BE2C (cell line): ENCODE measurements around the gene PDGFRA.

Source experiments
- DNase-seq: peaks from one replicate; pipeline ENCODE4 v3.0.0-alpha.2; 2020
- H3K27me3 ChIP-seq: fragments of 250-450 bp; sonication (Bioruptor Pico); 2 replicates; pipeline ENCODE4 v1.5.1; 2020; ENCODE audit warnings: mild to moderate bottlenecking
- H3K36me3 ChIP-seq: fragments of 250-450 bp; sonication (Bioruptor Pico); 2 replicates; pipeline ENCODE4 v1.5.1; 2020; ENCODE audit warnings: mild to moderate bottlenecking
- H3K4me1 ChIP-seq: fragments of 250-450 bp; sonication (Bioruptor Pico); 2 replicates; pipeline ENCODE4 v1.5.1; 2020
- H3K4me3 ChIP-seq: 2 replicates; pipeline ENCODE4 v1.5.1; 2011; ENCODE audit warnings: low read depth, low read length
- H3K9me3 ChIP-seq: fragments of 250-450 bp; sonication (Bioruptor Pico); 2 replicates; pipeline ENCODE4 v1.5.1; 2020
- TF ChIP-seq, protein P1 (sequence below): IDR thresholded peaks from 2 replicates; pipeline ENCODE4 v1.5.1; 2012; ENCODE audit warnings: mild to moderate bottlenecking, low read depth, low read length

The PDGFRA gene

DNA sequence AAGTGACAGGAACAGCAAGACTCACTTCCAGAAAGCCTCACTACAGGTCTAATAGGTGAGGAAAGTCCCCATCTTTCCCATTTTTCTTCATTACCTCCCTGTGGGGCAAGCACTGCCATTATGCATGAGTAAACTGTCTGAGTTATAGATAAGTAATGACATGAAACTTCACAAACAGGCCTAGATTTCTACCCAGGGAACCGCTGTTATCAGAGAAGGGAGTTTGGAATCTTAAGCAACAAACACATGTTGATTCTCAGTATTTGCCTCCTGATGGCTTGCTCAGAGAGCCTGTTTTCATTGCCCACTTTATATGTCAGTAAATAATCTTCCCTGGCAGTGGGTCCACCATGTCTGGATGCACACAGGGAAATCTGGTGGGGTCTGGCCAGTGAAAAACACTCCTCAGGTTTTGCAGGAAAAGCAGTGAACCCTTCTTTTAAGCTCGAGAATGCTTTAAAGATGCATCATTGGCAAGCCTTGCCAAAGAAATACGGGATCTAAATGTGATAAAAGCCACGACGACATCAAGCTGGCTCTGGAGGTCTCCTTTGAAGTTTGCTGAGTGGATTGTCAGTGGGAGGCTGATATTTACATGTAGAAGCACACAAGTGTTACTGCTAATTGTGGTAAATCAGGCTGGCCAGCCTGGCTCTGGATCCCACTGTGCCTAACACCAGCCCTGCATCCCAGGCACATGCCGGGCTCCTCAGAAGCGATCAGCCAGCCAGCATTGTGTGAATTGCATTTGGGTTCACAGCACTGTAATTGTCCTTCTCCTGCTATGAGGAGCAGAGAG, 25.2 kb downstream of the PDGFRA start:
- H3K36me3 ChIP-seq = no peaks in the 10 kb centered on the region
- no peak overlapping the region for H3K4me3 ChIP-seq
- no peaks in the 10 kb centered on the region for H3K9me3 ChIP-seq
- no peak for DNase-seq
- H3K27me3 ChIP-seq = peaks cover 4% of the 10 kb centered on the region; the same call in 1 of the 2 replicates
- no peaks in the 10 kb centered on the region for H3K4me1 ChIP-seq
- TF ChIP-seq, protein P1, sequence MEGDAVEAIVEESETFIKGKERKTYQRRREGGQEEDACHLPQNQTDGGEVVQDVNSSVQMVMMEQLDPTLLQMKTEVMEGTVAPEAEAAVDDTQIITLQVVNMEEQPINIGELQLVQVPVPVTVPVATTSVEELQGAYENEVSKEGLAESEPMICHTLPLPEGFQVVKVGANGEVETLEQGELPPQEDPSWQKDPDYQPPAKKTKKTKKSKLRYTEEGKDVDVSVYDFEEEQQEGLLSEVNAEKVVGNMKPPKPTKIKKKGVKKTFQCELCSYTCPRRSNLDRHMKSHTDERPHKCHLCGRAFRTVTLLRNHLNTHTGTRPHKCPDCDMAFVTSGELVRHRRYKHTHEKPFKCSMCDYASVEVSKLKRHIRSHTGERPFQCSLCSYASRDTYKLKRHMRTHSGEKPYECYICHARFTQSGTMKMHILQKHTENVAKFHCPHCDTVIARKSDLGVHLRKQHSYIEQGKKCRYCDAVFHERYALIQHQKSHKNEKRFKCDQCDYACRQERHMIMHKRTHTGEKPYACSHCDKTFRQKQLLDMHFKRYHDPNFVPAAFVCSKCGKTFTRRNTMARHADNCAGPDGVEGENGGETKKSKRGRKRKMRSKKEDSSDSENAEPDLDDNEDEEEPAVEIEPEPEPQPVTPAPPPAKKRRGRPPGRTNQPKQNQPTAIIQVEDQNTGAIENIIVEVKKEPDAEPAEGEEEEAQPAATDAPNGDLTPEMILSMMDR = no peak

DNA sequence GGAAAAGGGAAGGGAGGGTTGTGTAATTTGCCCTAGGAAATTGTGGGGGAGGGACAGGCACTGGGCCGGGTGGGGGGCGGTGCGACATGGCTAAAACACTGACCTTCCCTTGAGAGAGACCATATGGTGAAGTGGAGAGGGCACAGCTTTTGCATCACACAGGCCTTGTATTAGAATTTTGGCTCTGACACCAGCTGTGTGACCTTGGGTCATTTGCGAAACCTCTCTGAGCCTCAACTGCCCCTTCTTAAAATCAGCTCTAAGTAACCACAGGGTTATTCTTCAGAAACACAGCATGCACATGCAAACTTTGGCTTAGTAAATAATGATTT, 25.8 kb downstream of the PDGFRA start:
- TF ChIP-seq, protein P1 = no peak
- DNase-seq = no peak
- Histone ChIP-seq H3K9me3 (no peaks in the 10 kb centered on the region), H3K36me3 (no peaks in the 10 kb centered on the region), H3K4me1 (no peaks in the 10 kb centered on the region), H3K27me3 (peaks cover 7% of the 10 kb centered on the region; the same call in 1 of the 2 replicates), H3K4me3 (no peak overlapping the region)

DNA sequence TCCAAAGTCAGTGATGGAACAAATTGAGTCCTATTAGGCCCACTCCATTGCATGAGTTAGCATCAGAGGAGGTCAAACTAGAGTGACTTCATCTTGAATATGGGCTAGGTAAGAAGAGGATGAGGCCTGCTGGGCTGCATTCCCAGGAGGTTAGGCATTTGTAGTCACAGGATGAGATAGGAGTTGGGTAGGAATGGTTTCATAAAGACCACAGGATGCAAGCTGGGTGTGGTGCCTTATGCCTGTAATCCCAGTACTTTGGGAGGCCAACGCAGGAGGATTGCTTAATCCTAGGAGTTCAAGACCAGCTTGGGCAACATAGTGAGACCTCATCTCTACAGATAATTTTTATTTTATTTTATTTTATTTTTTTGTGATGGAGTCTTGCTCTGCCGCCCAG, 26.8 kb downstream of the PDGFRA start:
- Histone ChIP-seq H3K36me3 (no peaks in the 10 kb centered on the region), H3K9me3 (no peaks in the 10 kb centered on the region), H3K4me1 (no peaks in the 10 kb centered on the region), H3K4me3 (no peak overlapping the region), H3K27me3 (peaks cover 7% of the 10 kb centered on the region; the same call in 1 of the 2 replicates)
- TF ChIP-seq, protein P1 = no peak
- DNase-seq = no peak

DNA sequence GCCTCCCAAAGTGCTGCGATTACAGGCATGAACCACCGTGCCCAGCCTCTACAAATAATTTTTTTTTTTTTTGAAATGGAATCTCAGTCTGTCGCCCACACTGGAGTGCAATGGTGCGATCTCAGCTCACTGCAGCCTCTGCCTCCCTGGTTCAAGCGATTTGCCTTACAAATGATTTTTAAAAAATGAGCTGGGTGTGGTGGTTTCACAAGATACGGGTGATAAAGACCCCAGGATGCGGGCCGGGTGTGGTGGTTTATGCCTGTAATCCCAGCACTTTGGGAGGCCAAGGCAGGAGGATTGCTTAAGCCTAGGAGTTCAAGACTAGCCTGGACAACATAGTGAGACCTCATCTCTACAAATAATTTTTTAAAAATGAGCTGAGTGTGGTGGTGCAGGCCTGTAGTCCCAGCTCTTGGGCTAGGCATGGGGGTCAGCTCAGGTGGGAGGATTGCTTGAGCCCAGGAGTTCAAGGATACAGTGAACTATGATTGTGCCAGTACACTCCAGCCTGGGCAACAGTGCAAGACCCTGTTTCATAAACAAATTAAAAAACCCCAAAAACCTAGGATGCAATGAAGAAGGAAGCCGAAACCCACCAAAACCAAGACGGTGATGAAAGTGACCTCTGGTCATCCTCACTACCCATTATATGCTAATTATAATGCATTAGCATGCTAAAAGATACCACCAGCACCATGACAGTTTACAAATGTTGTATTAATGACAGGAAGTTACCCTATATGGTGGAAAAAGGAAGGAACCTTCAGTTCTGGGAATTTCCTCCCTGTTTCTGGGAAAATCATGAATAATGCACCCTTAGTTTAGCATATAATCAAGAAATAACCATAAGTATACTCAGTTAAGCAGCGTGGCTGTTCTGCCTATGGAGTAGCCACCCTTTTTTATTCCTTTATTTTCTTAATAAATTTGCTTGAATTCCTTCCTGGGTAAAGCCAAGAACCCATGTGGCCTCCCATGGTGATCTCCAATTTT, 27.7 kb downstream of the PDGFRA start:
- DNase-seq = no peak
- TF ChIP-seq, protein P1 = no peak
- Histone ChIP-seq H3K27me3 (peaks cover 7% of the 10 kb centered on the region; the same call in 1 of the 2 replicates), H3K36me3 (no peaks in the 10 kb centered on the region), H3K4me1 (no peaks in the 10 kb centered on the region), H3K9me3 (no peaks in the 10 kb centered on the region), H3K4me3 (no peak overlapping the region)

DNA sequence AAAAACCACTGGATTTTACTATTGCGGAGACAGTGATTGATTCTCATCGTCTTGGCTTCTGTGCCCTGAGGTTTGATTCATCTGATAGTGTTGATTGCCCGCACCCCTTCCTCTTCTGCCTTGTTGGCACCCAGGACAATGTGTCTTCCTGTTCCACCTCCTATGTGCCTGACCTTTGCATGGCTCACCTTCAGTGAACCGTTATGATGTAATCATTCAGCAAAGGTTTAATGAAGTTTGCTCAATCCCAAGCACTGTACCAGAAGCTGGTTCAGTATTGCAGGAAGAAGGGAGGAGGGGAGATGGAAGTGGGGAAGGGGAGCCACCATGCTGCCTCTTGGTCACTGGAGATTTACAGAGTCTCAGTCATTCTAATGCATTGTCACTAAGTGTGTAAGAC, 36.3 kb downstream of the PDGFRA start:
- Histone ChIP-seq H3K27me3 (no peaks in the 10 kb centered on the region; the same call in 1 of the 2 replicates), H3K4me3 (no peak overlapping the region), H3K4me1 (no peaks in the 10 kb centered on the region), H3K9me3 (no peaks in the 10 kb centered on the region), H3K36me3 (no peaks in the 10 kb centered on the region)
- TF ChIP-seq, protein P1 = no peak
- DNase-seq = no peak

DNA sequence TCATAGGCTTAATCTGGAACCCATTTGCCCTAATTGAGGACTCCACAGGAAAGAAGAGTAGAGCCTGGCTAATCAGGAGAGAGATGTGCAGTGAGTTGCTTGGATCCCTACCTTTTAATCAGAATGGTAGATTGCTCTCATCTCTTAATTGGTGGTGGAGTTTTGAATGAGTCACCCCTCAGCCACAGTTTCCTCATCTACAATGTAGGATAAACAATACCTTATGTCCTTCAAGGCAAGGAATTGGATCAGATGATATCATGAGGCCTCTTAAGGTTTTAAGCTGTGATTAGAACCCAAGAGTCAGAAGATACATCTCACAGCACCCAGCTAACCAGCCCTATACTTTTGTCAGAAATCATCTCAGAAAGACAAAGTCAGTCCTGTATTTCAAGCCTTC, 39.1 kb downstream of the PDGFRA start:
- Histone ChIP-seq H3K9me3 (no peaks in the 10 kb centered on the region), H3K36me3 (no peaks in the 10 kb centered on the region), H3K4me3 (no peak overlapping the region), H3K27me3 (no peaks in the 10 kb centered on the region; the same call in none of the 2 replicates), H3K4me1 (no peaks in the 10 kb centered on the region)
- no peak for DNase-seq
- TF ChIP-seq, protein P1 = no peak
